HG02798 (cell line): Measurements from ENCODE around the gene PRKAR2B.
A peak's percentile ranks its signal among the peaks of the same experiment; 100 is the strongest.
"Not testable (repeated sequence)": the region's sequence is repeated elsewhere in the genome, so short reads cannot be mapped to it uniquely, and the experiment has no call there.

Experiments used
- ATAC-seq: cut with Tn5 transposase; IDR thresholded peaks from one replicate; pipeline ENCODE4 v1.9.1; 2021; ENCODE audit warnings: mild to moderate bottlenecking; ENCODE audit not compliant: unreplicated experiment, poor library complexity

The PRKAR2B gene

GRCh38 chr7:107109955-107110354 lies 65.5 kb downstream of the PRKAR2B start:
- ATAC-seq, result no peak

GRCh38 chr7:107111196-107111595 lies 66.7 kb downstream of the PRKAR2B start:
- ATAC-seq, result no peak

GRCh38 chr7:107113866-107114265 lies 69.4 kb downstream of the PRKAR2B start:
- ATAC-seq, result no peak

GRCh38 chr7:107115114-107115513 lies 70.6 kb downstream of the PRKAR2B start:
- ATAC-seq, result no peak

- no peak for ATAC-seq
Measured at GRCh38 chr7:107115762-107116540, 71.4 kb downstream of the PRKAR2B start.

- ATAC-seq, result no peak
Measured at GRCh38 chr7:107118109-107118900, 73.8 kb downstream of the PRKAR2B start.

- no peak for ATAC-seq
Measured at GRCh38 chr7:107119376-107120105, 75.0 kb downstream of the PRKAR2B start.

- ATAC-seq, result no peak
Measured at GRCh38 chr7:107122486-107122911, 78.0 kb downstream of the PRKAR2B start.

GRCh38 chr7:107123392-107123791 lies 78.9 kb downstream of the PRKAR2B start:
- no peak for ATAC-seq

GRCh38 chr7:107125475-107125874 lies 81.0 kb downstream of the PRKAR2B start:
- ATAC-seq, result no peak

GRCh38 chr7:107128217-107128616 lies 83.7 kb downstream of the PRKAR2B start:
- ATAC-seq, result no peak

- no peak for ATAC-seq
Measured at GRCh38 chr7:107128748-107129147, 84.2 kb downstream of the PRKAR2B start.

- ATAC-seq, result no peak
Measured at GRCh38 chr7:107130487-107131220, 86.1 kb downstream of the PRKAR2B start.

GRCh38 chr7:107133396-107133795 lies 88.9 kb downstream of the PRKAR2B start:
- no peak for ATAC-seq

- no peak for ATAC-seq
Measured at GRCh38 chr7:107138696-107139420, 94.4 kb downstream of the PRKAR2B start.

- not testable (repeated sequence) for ATAC-seq
Measured at GRCh38 chr7:107143875-107144274, 99.4 kb downstream of the PRKAR2B start.

GRCh38 chr7:107145067-107145838 lies 100.7 kb downstream of the PRKAR2B start:
- no peak for ATAC-seq

GRCh38 chr7:107147464-107148393 lies 103.2 kb downstream of the PRKAR2B start:
- ATAC-seq, result peak; percentile 53
